Suprapubic skin (tissue), 4 donors: ENCODE data around the gene SEC11A.

Experiments used
- POLR2A ChIP-seq, 2 donors: fragments of 450-650 bp; IDR thresholded peaks; one replicate each; pipeline ENCODE4 v1.6.1; 2017; ENCODE audit warnings: antibody characterized with exemption in 2 of 2, mild to moderate bottlenecking in 2 of 2, moderate library complexity in 2 of 2
- POLR2AphosphoS5 ChIP-seq, 3 donors: sonication (generic); formaldehyde crosslinking; IDR thresholded peaks; one replicate each; pipeline ENCODE4 v1.6.1; 2017; ENCODE audit warnings: antibody characterized with exemption in 3 of 3
- TF ChIP-seq, protein P1 (sequence below), 2 donors: fragments of 200-600 bp in 1 of 2; fragments of 450-650 bp in 1 of 2; sonication (generic) in 1 of 2; IDR thresholded peaks; one replicate each; pipeline ENCODE4 v1.5.1; 2016 to 2019; ENCODE audit warnings: antibody characterized with exemption in 2 of 2, mild to moderate bottlenecking in 1 of 2, moderate library complexity in 1 of 2

DNA sequence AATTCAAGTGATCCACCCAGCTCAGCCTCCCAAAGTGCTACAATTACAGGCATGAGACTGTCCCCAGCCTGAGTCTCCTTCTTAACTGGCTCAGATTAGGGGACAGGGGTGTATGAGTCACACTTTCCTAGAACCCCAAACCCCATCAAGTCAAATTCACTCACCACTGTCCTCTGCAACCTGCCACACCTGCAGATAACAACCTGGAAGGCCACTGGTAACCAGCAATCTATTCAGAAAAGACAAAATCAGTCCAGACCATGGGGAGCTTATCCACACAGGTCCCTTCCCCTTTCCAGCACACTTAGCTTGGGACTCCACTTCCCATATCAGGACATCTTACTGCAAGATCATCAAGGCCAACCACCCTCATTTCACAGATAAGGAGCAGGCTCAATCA, 68.2 kb downstream of the SEC11A start:
- TF ChIP-seq, protein P1, sequence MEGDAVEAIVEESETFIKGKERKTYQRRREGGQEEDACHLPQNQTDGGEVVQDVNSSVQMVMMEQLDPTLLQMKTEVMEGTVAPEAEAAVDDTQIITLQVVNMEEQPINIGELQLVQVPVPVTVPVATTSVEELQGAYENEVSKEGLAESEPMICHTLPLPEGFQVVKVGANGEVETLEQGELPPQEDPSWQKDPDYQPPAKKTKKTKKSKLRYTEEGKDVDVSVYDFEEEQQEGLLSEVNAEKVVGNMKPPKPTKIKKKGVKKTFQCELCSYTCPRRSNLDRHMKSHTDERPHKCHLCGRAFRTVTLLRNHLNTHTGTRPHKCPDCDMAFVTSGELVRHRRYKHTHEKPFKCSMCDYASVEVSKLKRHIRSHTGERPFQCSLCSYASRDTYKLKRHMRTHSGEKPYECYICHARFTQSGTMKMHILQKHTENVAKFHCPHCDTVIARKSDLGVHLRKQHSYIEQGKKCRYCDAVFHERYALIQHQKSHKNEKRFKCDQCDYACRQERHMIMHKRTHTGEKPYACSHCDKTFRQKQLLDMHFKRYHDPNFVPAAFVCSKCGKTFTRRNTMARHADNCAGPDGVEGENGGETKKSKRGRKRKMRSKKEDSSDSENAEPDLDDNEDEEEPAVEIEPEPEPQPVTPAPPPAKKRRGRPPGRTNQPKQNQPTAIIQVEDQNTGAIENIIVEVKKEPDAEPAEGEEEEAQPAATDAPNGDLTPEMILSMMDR (IDR thresholded peaks at IDR 0.05) = no peak
- TF ChIP-seq POLR2A (IDR thresholded peaks at IDR 0.05) = no peak
- no peak for TF ChIP-seq POLR2AphosphoS5 (IDR thresholded peaks at IDR 0.05)
